IPS-18a (cell line): Measurements from ENCODE around the gene LMO2.

Source experiments
- H3K27ac ChIP-seq: one replicate; pipeline ENCODE4 v1.5.1; 2013; ENCODE audit warnings: low read length
- H3K27me3 ChIP-seq: one replicate; pipeline ENCODE4 v1.6.1; 2013; ENCODE audit warnings: mild to moderate bottlenecking, low read length; ENCODE audit not compliant: control insufficient read depth, insufficient read depth
- H3K36me3 ChIP-seq: one replicate; pipeline ENCODE4 v1.6.1; 2013; ENCODE audit warnings: low read depth, low read length; ENCODE audit not compliant: control insufficient read depth
- H3K4me1 ChIP-seq: one replicate; pipeline ENCODE4 v1.6.1; 2013; ENCODE audit warnings: low read depth, low read length; ENCODE audit not compliant: control insufficient read depth
- H3K4me3 ChIP-seq: one replicate; pipeline ENCODE4 v1.5.1; 2013; ENCODE audit warnings: low read length
- H3K9ac ChIP-seq: one replicate; pipeline ENCODE4 v1.6.1; 2013; ENCODE audit warnings: mild to moderate bottlenecking, low read length, moderate library complexity
- H3K9me3 ChIP-seq: one replicate; pipeline ENCODE4 v1.6.1; 2013; ENCODE audit warnings: low read depth, low read length; ENCODE audit not compliant: control insufficient read depth

The LMO2 gene

GRCh38 chr11:33884035-33884434 is 7.8 kb downstream of the LMO2 start:
- H3K9ac ChIP-seq: no peak overlapping the region
- H3K4me3 ChIP-seq: no peak overlapping the region
- H3K4me1 ChIP-seq: no peaks in the 10 kb centered on the region
- no peaks in the 10 kb centered on the region for H3K27me3 ChIP-seq
- no peaks in the 10 kb centered on the region for H3K36me3 ChIP-seq
- H3K27ac ChIP-seq: no peak overlapping the region
- H3K9me3 ChIP-seq: no peaks in the 10 kb centered on the region

GRCh38 chr11:33881651-33882503 is 10.0 kb downstream of the LMO2 start:
- Histone ChIP-seq H3K9ac (no peak overlapping the region), H3K4me3 (no peak overlapping the region), H3K4me1 (no peaks in the 10 kb centered on the region), H3K27ac (no peak overlapping the region), H3K36me3 (no peaks in the 10 kb centered on the region), H3K27me3 (no peaks in the 10 kb centered on the region), H3K9me3 (no peaks in the 10 kb centered on the region)

- Histone ChIP-seq H3K9me3 (no peaks in the 10 kb centered on the region), H3K27ac (no peak overlapping the region), H3K4me3 (no peak overlapping the region), H3K36me3 (no peaks in the 10 kb centered on the region), H3K9ac (no peak overlapping the region), H3K27me3 (no peaks in the 10 kb centered on the region), H3K4me1 (no peaks in the 10 kb centered on the region)
Measured at GRCh38 chr11:33880979-33881378, 10.9 kb downstream of the LMO2 start.

GRCh38 chr11:33879375-33879774 is 12.5 kb downstream of the LMO2 start:
- H3K9ac ChIP-seq: no peak overlapping the region
- no peaks in the 10 kb centered on the region for H3K9me3 ChIP-seq
- no peaks in the 10 kb centered on the region for H3K36me3 ChIP-seq
- no peaks in the 10 kb centered on the region for H3K4me1 ChIP-seq
- no peak overlapping the region for H3K27ac ChIP-seq
- H3K4me3 ChIP-seq: no peak overlapping the region
- no peaks in the 10 kb centered on the region for H3K27me3 ChIP-seq

GRCh38 chr11:33877038-33877437 is 14.8 kb downstream of the LMO2 start:
- Histone ChIP-seq H3K36me3 (no peaks in the 10 kb centered on the region), H3K4me1 (no peaks in the 10 kb centered on the region), H3K9ac (no peak overlapping the region), H3K27me3 (peaks cover 5% of the 10 kb centered on the region), H3K4me3 (no peak overlapping the region), H3K27ac (no peak overlapping the region), H3K9me3 (no peaks in the 10 kb centered on the region)

GRCh38 chr11:33875621-33876294 is 16.1 kb downstream of the LMO2 start:
- H3K36me3 ChIP-seq: no peaks in the 10 kb centered on the region
- peaks cover 3% of the 10 kb centered on the region for H3K4me1 ChIP-seq
- no peak overlapping the region for H3K4me3 ChIP-seq
- H3K9me3 ChIP-seq: no peaks in the 10 kb centered on the region
- no peak overlapping the region for H3K27ac ChIP-seq
- peaks cover 18% of the 10 kb centered on the region for H3K27me3 ChIP-seq
- H3K9ac ChIP-seq: no peak overlapping the region

- no peaks in the 10 kb centered on the region for H3K9me3 ChIP-seq
- peaks cover 26% of the 10 kb centered on the region for H3K27me3 ChIP-seq
- no peak overlapping the region for H3K9ac ChIP-seq
- H3K4me3 ChIP-seq: no peak overlapping the region
- H3K36me3 ChIP-seq: no peaks in the 10 kb centered on the region
- H3K4me1 ChIP-seq: peaks cover 3% of the 10 kb centered on the region
- H3K27ac ChIP-seq: no peak overlapping the region
Measured at GRCh38 chr11:33874910-33875490, 16.9 kb downstream of the LMO2 start.

GRCh38 chr11:33874433-33874832 is 17.4 kb downstream of the LMO2 start:
- no peak overlapping the region for H3K9ac ChIP-seq
- no peak overlapping the region for H3K27ac ChIP-seq
- H3K27me3 ChIP-seq: peaks cover 29% of the 10 kb centered on the region
- H3K4me3 ChIP-seq: no peak overlapping the region
- peaks cover 3% of the 10 kb centered on the region for H3K4me1 ChIP-seq
- H3K36me3 ChIP-seq: no peaks in the 10 kb centered on the region
- no peaks in the 10 kb centered on the region for H3K9me3 ChIP-seq

GRCh38 chr11:33869481-33870422 is 22.1 kb downstream of the LMO2 start:
- Histone ChIP-seq H3K9ac (no peak overlapping the region), H3K36me3 (no peaks in the 10 kb centered on the region), H3K27me3 (peaks cover 65% of the 10 kb centered on the region), H3K27ac (no peak overlapping the region), H3K9me3 (no peaks in the 10 kb centered on the region), H3K4me3 (peak overlapping the region; percentile 79), H3K4me1 (peaks cover 8% of the 10 kb centered on the region)

GRCh38 chr11:33868647-33869461 is 23.0 kb downstream of the LMO2 start:
- Histone ChIP-seq H3K4me3 (peak overlapping the region; percentile 63), H3K27me3 (peaks cover 65% of the 10 kb centered on the region), H3K9me3 (no peaks in the 10 kb centered on the region), H3K9ac (no peak overlapping the region), H3K4me1 (peaks cover 8% of the 10 kb centered on the region), H3K27ac (no peak overlapping the region), H3K36me3 (no peaks in the 10 kb centered on the region)
